RPMI8226 (cell line): ENCODE results near the gene SIGLEC15.
"Not testable (repeated sequence)": the region's sequence is repeated elsewhere in the genome, so short reads cannot be mapped to it uniquely, and the experiment has no call there.

ENCODE experiments used
- DNase-seq: peaks from one replicate; pipeline ENCODE4 v3.0.0-alpha.2; 2015

Gene SIGLEC15

DNA sequence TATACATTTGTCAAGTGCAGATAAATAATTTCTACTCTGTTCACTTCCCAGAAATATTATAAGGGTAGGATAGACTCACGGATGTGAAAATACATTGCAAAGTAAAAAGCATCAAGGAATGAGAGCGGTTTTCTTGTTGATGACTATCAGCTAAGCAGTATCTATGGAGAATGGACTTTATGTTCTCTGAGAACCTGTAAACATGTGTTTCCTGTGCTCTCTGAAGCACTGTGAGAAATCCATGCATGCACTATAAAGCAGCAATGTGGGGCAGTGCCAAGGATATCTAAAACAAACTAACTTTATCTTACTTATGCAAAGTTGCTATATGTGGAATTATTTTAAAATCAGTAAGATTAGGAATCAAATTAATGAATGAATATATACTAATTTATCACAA lies 4.4 kb upstream of the SIGLEC15 start:
- no peak for DNase-seq

DNA sequence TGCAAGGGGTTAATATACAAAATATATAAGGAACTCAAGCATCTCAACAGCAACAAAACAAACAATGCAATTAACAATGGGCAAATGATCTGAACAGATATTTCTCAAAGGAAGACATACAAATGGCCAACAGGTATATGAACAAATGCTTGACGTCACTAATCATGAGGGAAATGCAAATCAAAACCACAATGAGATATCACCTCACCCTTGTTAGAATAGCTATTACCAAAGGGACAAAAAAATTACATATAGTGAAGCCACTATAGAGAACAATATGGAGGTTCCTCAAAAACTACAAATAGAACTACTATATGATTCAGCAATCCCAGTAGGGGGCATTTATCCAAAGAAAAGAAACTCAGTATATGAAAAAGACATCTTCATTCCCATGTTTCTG lies 3.8 kb upstream of the SIGLEC15 start:
- DNase-seq = no peak

- DNase-seq = no peak
Measured at GRCh38 chr18:45826084-45826483, 609 bp downstream of the SIGLEC15 start.

GRCh38 chr18:45826716-45827115 lies 1.2 kb downstream of the SIGLEC15 start:
- DNase-seq = not testable (repeated sequence)

GRCh38 chr18:45828917-45829811 lies 3.7 kb downstream of the SIGLEC15 start:
- DNase-seq = peak; percentile 72

GRCh38 chr18:45829855-45830254 lies 4.4 kb downstream of the SIGLEC15 start:
- DNase-seq = no peak

DNA sequence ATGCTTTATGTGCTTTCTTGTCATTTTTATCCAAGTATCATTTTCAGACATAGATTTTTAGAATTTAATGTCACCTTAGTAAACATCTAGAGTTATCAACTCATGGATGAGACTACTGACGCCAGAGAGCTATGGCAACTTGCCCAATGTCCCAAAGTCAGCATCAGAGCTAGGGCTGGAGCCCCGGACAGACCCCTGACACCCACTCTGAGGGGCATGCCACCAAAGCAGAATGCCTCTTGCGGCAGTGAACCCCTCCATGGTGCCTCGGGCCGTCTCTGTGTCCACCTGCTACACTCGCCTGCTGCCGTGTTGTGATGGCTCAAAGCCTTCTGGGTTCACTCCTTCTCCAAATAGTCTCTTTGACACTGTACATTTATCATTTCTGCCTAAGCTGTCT lies 5.4 kb downstream of the SIGLEC15 start:
- no peak for DNase-seq

DNA sequence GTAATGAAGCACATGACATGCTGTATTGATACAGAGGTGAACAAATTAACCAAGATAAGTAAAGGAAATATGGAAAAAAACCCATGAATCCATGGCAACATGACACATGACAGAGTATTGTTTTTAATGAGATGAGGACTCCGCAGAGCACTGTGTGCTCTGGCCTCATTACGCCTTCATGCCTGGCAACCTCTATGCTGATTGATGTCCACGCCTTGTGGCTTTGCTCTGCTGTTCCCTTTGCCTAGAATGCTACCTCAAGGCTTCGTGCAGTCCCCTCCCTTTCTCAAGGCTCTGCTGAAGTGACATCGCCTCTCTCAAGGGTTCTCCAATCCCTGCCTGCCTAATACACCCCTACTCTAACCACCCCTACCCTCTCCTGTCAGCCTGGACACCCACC lies 8.4 kb downstream of the SIGLEC15 start:
- DNase-seq = no peak

DNA sequence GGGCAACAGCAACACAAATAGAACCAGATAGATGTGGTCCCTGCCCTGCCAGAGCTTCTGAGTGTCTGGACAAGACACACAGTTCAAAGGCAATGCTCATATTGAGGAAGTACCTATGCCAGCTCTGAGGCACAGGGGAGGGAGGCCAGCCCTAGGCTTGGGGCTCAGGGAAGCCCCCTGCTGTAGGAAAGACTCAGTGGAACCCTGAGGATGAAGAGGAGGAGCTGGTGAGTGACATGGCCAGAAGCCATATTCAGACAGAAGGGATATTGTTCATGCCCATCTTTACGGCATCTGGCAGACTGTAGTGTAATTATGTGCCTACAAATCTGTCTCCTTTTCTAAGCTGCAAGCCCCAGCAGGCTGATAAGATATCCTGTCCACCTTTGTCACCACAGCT lies 8.8 kb downstream of the SIGLEC15 start:
- no peak for DNase-seq

DNA sequence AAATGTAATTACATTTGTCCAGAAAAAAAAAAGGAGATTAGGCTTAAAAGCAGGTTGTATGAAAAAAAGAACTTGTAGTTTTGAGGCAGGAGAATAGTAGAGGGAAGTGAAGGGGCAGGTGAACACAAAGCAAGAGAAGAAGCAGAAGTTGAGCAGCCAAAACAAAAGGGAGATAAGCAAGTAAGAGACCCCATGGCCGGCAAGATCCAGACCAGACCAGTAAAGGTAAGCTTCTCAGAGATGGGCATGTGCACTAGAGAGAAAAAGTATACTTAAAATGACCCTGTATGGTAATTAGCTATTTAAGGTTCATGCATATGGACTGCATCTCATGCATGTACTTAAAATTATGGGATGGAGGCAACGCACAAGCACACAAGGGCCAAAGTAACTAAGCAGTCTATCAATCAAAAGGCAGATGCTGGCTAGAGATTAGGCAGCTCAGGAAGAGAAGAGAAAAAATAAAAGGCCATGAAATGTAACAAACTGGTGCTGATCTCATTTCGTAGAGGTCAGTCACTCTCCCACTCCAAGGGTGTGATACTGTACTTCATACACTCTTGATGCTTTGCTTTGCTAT lies 9.7 kb downstream of the SIGLEC15 start:
- DNase-seq = no peak

- no peak for DNase-seq
Measured at GRCh38 chr18:45836242-45837205, 11.0 kb downstream of the SIGLEC15 start.

DNA sequence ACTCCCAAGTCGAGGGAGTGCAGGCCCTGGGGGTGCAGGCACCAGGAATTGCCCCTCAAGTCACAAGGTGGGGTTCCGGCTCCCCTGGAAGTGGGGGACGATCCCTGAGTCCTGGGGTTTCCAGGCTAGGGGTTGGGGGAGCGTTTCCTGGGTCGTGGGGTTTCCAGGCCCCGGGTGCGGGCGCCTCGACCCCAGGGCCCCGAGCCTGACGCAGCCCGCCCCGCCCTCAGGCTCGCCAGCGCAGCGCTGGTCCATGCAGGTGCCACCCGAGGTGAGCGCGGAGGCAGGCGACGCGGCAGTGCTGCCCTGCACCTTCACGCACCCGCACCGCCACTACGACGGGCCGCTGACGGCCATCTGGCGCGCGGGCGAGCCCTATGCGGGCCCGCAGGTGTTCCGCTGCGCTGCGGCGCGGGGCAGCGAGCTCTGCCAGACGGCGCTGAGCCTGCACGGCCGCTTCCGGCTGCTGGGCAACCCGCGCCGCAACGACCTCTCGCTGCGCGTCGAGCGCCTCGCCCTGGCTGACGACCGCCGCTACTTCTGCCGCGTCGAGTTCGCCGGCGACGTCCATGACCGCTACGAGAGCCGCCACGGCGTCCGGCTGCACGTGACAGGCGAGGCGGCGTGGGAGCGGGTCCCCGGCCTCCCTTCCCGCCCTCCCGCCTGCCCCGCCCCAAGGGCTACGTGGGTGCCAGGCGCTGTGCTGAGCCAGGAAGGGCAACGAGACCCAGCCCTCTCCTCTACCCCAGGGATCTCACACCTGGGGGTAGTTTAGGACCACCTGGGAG lies 12.0 kb downstream of the SIGLEC15 start:
- peak; percentile 38 for DNase-seq

DNA sequence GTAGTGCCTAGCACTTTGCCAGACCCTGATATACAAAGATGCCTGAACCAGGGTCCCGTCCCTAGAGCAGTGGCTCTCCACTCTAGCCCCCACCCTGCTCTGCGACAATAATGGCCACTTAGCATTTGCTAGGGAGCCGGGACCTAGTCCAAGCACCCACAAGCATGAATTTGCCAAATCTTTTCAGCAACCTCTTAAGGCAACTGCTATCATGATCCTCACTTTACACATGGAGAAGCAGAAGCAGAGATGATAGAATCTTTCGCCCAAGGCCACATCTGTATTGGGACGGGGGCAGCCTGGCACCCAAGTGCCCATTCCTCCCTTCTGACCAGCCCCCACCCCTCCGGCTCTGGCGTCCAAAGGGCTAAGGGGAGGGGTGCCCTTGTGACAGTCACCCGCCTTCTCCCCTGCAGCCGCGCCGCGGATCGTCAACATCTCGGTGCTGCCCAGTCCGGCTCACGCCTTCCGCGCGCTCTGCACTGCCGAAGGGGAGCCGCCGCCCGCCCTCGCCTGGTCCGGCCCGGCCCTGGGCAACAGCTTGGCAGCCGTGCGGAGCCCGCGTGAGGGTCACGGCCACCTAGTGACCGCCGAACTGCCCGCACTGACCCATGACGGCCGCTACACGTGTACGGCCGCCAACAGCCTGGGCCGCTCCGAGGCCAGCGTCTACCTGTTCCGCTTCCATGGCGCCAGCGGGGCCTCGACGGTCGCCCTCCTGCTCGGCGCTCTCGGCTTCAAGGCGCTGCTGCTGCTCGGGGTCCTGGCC lies 13.0 kb downstream of the SIGLEC15 start:
- DNase-seq = no peak

DNA sequence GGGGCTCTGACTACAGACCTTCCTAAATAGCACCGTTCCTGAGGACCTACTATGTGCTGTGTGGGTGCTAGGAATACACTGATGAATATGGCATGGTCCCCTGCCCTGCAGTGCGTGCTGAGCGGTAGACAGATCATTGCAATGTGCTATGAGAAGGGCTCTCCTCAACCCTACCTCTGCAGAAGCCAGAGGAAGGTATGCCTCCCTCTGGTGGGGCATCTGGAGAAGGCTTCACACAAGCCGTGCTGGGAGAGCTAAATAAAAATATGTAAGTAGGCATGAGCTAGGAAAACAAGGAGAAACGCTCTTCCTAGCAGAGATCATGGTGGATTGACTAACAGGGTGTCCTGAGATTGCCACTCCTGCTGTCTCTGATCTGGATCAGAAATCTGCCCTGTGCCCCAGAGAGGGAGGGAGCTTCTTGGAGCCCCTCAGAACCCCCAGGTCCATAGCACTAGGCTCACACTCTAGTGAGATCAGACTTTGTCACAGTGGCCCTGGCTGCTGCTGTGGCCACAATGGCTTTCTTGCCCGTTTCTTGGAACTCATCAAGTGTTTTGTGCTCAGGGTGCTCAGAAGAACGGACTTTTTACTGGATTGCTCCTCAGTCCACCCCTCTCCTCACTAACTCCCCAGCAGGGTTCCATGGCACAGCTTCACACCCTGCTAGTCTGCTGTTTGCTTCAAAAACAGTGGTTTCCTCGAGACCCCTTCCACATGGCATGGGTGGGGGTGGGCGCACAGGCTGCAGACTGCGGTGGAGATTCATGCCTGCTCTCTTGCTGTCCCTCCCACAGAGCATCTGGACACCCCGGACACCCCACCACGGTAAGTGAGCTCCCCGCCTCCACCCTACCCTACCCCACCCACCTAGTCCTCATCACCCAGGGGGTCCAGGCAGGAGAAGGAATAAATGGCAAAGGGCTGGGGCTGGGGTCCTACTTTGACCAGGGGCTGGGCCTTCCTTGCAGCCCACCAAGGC lies 14.2 kb downstream of the SIGLEC15 start:
- DNase-seq = peak; percentile 61

- no peak for DNase-seq
Measured at GRCh38 chr18:45841060-45841764, 15.7 kb downstream of the SIGLEC15 start.

DNA sequence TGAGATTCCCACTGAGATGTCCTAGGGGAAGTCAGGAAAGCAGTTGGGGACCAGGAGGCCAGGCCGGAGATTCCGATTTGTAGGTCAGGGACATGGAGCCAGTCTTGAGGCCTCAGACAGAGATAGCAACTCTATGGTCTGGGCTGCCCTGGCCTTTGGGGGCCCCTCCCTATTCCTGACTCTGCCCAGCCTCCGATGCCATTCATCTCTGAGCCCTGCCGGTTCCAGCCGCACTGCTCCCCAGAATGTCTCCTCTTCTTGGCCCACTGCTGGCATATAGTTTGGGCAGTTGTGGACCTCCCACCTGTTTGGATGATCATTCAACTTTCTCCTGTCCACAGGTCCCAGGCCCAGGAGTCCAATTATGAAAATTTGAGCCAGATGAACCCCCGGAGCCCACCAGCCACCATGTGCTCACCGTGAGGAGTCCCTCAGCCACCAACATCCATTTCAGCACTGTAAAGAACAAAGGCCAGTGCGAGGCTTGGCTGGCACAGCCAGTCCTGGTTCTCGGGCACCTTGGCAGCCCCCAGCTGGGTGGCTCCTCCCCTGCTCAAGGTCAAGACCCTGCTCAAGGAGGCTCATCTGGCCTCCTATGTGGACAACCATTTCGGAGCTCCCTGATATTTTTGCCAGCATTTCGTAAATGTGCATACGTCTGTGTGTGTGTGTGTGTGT lies 16.4 kb downstream of the SIGLEC15 start:
- no peak for DNase-seq

DNA sequence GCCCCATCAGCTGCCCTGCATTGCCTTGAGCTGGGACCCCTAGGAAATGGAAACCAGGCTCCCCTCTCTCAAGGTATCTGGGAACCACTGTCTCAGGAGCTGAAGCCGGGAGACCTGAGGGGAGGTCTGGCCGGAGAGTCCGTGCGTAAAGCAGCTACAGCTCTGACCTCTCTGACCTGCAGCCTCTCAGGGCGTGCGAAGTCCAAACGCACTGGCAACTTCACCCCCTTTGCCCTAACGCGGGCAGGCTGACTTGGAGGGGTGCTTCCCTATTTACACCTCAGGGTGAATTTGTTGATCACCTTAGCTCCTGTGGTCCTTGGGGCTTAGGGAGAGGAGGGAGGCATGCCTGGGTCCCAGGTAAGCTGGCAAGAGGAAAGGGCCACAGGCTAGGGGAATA lies 17.5 kb downstream of the SIGLEC15 start:
- no peak for DNase-seq

GRCh38 chr18:45844938-45845337 lies 19.5 kb downstream of the SIGLEC15 start:
- DNase-seq = no peak

- DNase-seq = no peak
Measured at GRCh38 chr18:45845410-45845809, 19.9 kb downstream of the SIGLEC15 start.
